Measurements from ENCODE around the gene KRT13. TPM values are rescaled to one million over a fixed set of nuclear protein-coding genes. Genes with fewer than 3 reads are reported as not detected.

KRT13 gene
- total and polyA plus RNA-seq, 2 donors (not counting 1 experiment from before 2014, with no cell fraction given) = not detected

GRCh38 chr17:41520821-41521521 is 15.6 kb upstream of the KRT13 start:
- no peaks in the 10 kb centered on the region for H3K36me3 ChIP-seq (ENCODE audit: control insufficient read depth, insufficient read depth, low read length)
- H4K20me1 ChIP-seq (ENCODE audit: control insufficient read depth, extremely low read depth, insufficient read depth, low read length) = no peaks in the 10 kb centered on the region
- H3K27me3 ChIP-seq (ENCODE audit: control insufficient read depth, insufficient read depth, low read length) = no peaks in the 10 kb centered on the region
- H3K4me1 ChIP-seq (ENCODE audit: control insufficient read depth, extremely low read depth, insufficient read depth, low read length) = peaks cover 11% of the 10 kb centered on the region
- DNase-seq (ENCODE audit: low read depth in 2 of 2) = peak in 1 of 2 donors; percentile 36
- no peaks in the 10 kb centered on the region for H3K79me2 ChIP-seq (ENCODE audit: control insufficient read depth, insufficient read depth, low read length)
- H3K4me3 ChIP-seq (replicated peaks in 1 of 4; ENCODE audit: control extremely low read depth in 1 of 4, insufficient read depth in 1 of 4, low read depth in 3 of 4, low read length in 4 of 4) = no peak overlapping the region
- H3K9ac ChIP-seq (ENCODE audit: insufficient read depth, low read length) = no peak overlapping the region
- no peak overlapping the region for H3K27ac ChIP-seq (ENCODE audit: insufficient read depth, low read length)
- no peak overlapping the region for H2AFZ ChIP-seq (ENCODE audit: low read length)
- no peak overlapping the region for H3K4me2 ChIP-seq (ENCODE audit: extremely low read depth, insufficient read depth, low read length)
- no peaks in the 10 kb centered on the region for H3K9me3 ChIP-seq (ENCODE audit: control insufficient read depth, insufficient read depth, low read depth, low read length)
- TF ChIP-seq CTCF (conservative IDR thresholded peaks at IDR 0.05 in 1 of 2, IDR thresholded peaks at IDR 0.05 in 1 of 2; ENCODE audit: low read depth in 1 of 2, low read length in 2 of 2) (no peak), EZH2 (IDR thresholded peaks at IDR 0.05; ENCODE audit: low read length, missing control alignments) (no peak)

DNA sequence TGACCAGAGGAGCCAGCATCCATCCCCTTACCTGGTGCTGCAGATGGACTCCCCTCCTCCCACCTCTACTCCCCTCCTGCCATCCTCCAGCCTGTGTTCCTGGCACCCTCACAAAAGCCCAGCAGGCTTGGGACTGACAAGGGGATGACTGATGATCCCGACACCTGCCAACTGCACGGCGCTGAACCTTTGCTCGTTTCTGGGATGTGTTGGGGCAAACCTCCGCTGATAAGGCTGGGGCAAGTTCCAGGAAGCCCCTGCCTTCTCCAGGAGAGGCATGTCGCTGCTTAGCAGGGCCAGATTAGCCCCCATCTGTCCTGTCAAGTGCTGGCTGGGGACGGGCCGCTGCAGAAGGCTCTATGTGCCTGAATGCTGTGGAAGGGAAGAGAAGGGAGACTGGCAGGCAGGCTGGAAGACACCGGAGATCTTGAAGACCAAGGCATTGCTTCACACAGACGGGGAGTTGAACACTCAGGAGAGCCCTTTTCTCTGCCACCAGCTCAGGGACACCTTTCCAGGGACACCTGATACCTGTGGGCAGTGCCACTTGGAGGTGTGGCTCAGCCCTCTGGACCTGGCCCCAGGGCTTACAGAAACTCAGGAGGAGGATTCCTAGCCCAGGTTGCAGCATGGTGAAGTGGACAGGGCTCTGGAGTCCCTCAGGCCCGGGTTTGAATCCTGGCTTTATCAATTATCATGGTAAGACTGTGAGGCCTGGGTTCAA is 14.3 kb upstream of the KRT13 start:
- TF ChIP-seq CTCF (conservative IDR thresholded peaks at IDR 0.05 in 1 of 2, IDR thresholded peaks at IDR 0.05 in 1 of 2; ENCODE audit: low read depth in 1 of 2, low read length in 2 of 2) (no peak), EZH2 (IDR thresholded peaks at IDR 0.05; ENCODE audit: low read length, missing control alignments) (no peak)
- H3K9me3 ChIP-seq (ENCODE audit: control insufficient read depth, insufficient read depth, low read depth, low read length) = no peaks in the 10 kb centered on the region
- no peak overlapping the region for H3K4me3 ChIP-seq (replicated peaks in 1 of 4; ENCODE audit: control extremely low read depth in 1 of 4, insufficient read depth in 1 of 4, low read depth in 3 of 4, low read length in 4 of 4)
- H4K20me1 ChIP-seq (ENCODE audit: control insufficient read depth, extremely low read depth, insufficient read depth, low read length) = no peaks in the 10 kb centered on the region
- no peaks in the 10 kb centered on the region for H3K79me2 ChIP-seq (ENCODE audit: control insufficient read depth, insufficient read depth, low read length)
- DNase-seq (ENCODE audit: low read depth in 2 of 2) = no peak
- H3K9ac ChIP-seq (ENCODE audit: insufficient read depth, low read length) = no peak overlapping the region
- H3K4me1 ChIP-seq (ENCODE audit: control insufficient read depth, extremely low read depth, insufficient read depth, low read length) = peaks cover 11% of the 10 kb centered on the region
- no peak overlapping the region for H3K27ac ChIP-seq (ENCODE audit: insufficient read depth, low read length)
- no peak overlapping the region for H3K4me2 ChIP-seq (ENCODE audit: extremely low read depth, insufficient read depth, low read length)
- no peak overlapping the region for H2AFZ ChIP-seq (ENCODE audit: low read length)
- H3K36me3 ChIP-seq (ENCODE audit: control insufficient read depth, insufficient read depth, low read length) = no peaks in the 10 kb centered on the region
- H3K27me3 ChIP-seq (ENCODE audit: control insufficient read depth, insufficient read depth, low read length) = no peaks in the 10 kb centered on the region

DNA sequence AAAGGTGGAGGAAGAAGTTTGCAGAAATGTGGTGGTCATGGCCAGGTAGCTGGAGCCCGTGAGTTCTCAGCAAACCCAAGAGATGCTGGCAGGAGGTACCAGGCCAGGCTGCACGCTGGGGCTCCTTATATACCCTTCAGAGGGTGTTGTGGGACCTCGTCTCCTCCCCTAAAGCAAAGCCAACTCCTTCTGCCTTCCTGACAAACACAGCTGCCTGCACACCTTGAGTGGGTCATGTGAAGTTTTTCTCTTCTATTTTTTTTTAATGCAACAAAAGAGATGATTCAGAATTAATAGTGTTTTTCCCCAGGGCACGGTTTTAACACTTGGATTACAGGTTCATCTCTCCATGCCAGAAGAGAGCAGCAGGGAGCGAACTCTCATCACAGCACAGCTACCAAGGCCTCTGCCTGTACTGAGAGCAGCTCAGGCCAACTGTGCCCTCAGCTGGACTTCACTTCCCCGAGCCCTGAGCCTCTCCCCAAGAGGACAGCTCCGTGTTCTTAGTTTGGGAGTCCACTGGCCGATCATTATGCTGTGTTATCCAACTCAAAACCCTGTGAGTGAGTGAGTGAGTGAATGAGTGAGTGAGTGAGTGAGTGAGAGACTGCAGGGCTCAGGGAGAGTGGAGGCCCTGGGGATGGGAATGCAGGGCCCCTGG is 13.5 kb upstream of the KRT13 start, which contains the start of gene KRT15:
KRT15 (minus strand) TSS at position 102 of the 661 bp plus-strand sequence; CDS start at position 39, 63 bp downstream.
- H3K4me1 ChIP-seq (ENCODE audit: control insufficient read depth, extremely low read depth, insufficient read depth, low read length) = peaks cover 11% of the 10 kb centered on the region
- no peaks in the 10 kb centered on the region for H3K36me3 ChIP-seq (ENCODE audit: control insufficient read depth, insufficient read depth, low read length)
- no peak within 1 kb of the TSS for H3K27ac ChIP-seq (ENCODE audit: insufficient read depth, low read length)
- no peak within 1 kb of the TSS for H3K9ac ChIP-seq (ENCODE audit: insufficient read depth, low read length)
- no peak for TF ChIP-seq CTCF (conservative IDR thresholded peaks at IDR 0.05 in 1 of 2, IDR thresholded peaks at IDR 0.05 in 1 of 2; ENCODE audit: low read depth in 1 of 2, low read length in 2 of 2)
- no peak for TF ChIP-seq EZH2 (IDR thresholded peaks at IDR 0.05; ENCODE audit: low read length, missing control alignments)
- no peaks in the 10 kb centered on the region for H3K79me2 ChIP-seq (ENCODE audit: control insufficient read depth, insufficient read depth, low read length)
- H3K9me3 ChIP-seq (ENCODE audit: control insufficient read depth, insufficient read depth, low read depth, low read length) = no peaks in the 10 kb centered on the region
- no peak for DNase-seq (ENCODE audit: low read depth in 2 of 2)
- no peaks in the 10 kb centered on the region for H4K20me1 ChIP-seq (ENCODE audit: control insufficient read depth, extremely low read depth, insufficient read depth, low read length)
- no peak within 1 kb of the TSS for H3K4me2 ChIP-seq (ENCODE audit: extremely low read depth, insufficient read depth, low read length)
- no peak within 1 kb of the TSS for H2AFZ ChIP-seq (ENCODE audit: low read length)
- no peaks in the 10 kb centered on the region for H3K27me3 ChIP-seq (ENCODE audit: control insufficient read depth, insufficient read depth, low read length)
- H3K4me3 ChIP-seq (replicated peaks in 1 of 4; ENCODE audit: control extremely low read depth in 1 of 4, insufficient read depth in 1 of 4, low read depth in 3 of 4, low read length in 4 of 4) = no peak within 1 kb of the TSS

Data from fibroblast of lung (primary cell).